Upper lobe of right lung (tissue), 1 donor: ENCODE measurements around the gene KCNQ5. TPM values are rescaled to one million over a fixed set of nuclear protein-coding genes. Genes with fewer than 3 reads are reported as not detected.

Experiments
- ATAC-seq: fragments of 200-7000 bp; cut with Tn5 transposase; one replicate; pipeline ENCODE4 v1.9.1; 2020; ENCODE audit warnings: mild to moderate bottlenecking, moderate library complexity
- DNase-seq: peaks from one replicate; pipeline ENCODE4 v3.0.0-alpha.2; 2020
- H3K27ac ChIP-seq: fragments of 200-600 bp; one replicate; pipeline ENCODE4 v1.8.0; 2022
- H3K27me3 ChIP-seq: fragments of 200-600 bp; one replicate; pipeline ENCODE4 v1.8.0; 2022; ENCODE audit warnings: mild to moderate bottlenecking
- H3K36me3 ChIP-seq: fragments of 200-600 bp; one replicate; pipeline ENCODE4 v1.8.0; 2022
- H3K4me1 ChIP-seq: fragments of 200-600 bp; one replicate; pipeline ENCODE4 v1.8.0; 2022
- H3K4me3 ChIP-seq: fragments of 200-600 bp; one replicate; pipeline ENCODE4 v1.8.0; 2022; ENCODE audit warnings: mild to moderate bottlenecking
- H3K9me3 ChIP-seq: fragments of 200-600 bp; one replicate; pipeline ENCODE4 v1.8.0; 2022
- intact Hi-C: fragments of 100-400 bp; cut with DNase I; formaldehyde crosslinking; loops from one replicate; pipeline ENCODE4 v1.11.0; 2022
- total RNA-seq: library from RNA; stranded (reverse); fragmentation: NEBNext Ultra II Directional; extraction: Animal tissue kit (Norgen Biotek cat#: 25700); gene quantifications from one replicate; pipeline ENCODE4 v1.2.1, GENCODE V29; 2021
- TF ChIP-seq, protein P1 (sequence below): fragments of 200-600 bp; IDR thresholded peaks from one replicate; pipeline ENCODE4 v1.8.0; 2022; ENCODE audit warnings: antibody characterized with exemption
- donor health status: DM: no; HTN: yes; CAD: no; lungs with severe emphysema.

Gene KCNQ5
- total RNA-seq, 1 donor from 2014 or later, result 1.3 TPM

DNA sequence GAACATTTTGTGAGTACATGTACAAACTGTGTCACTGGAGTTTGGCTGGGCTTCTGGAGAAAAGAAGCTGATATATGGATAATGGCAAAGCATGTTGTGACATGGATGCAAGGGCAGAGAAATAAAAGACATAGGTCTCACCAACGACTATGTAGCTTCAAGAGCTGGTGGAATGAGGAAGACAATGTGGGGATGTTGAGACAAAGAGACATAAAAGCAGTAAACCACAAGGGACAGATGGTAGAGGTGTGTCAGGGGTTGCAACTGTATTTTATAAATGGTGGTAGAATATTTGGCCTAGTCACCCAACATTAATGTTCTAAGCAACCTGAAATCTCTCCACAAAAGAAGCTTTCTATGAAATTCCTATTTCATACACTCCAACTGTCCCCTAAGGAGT is 199.0 kb downstream of the KCNQ5 start:
- intact Hi-C loops, result no loop called here
- no peak for ATAC-seq
- no peaks in the 10 kb centered on the region for H3K36me3 ChIP-seq
- TF ChIP-seq, protein P1, sequence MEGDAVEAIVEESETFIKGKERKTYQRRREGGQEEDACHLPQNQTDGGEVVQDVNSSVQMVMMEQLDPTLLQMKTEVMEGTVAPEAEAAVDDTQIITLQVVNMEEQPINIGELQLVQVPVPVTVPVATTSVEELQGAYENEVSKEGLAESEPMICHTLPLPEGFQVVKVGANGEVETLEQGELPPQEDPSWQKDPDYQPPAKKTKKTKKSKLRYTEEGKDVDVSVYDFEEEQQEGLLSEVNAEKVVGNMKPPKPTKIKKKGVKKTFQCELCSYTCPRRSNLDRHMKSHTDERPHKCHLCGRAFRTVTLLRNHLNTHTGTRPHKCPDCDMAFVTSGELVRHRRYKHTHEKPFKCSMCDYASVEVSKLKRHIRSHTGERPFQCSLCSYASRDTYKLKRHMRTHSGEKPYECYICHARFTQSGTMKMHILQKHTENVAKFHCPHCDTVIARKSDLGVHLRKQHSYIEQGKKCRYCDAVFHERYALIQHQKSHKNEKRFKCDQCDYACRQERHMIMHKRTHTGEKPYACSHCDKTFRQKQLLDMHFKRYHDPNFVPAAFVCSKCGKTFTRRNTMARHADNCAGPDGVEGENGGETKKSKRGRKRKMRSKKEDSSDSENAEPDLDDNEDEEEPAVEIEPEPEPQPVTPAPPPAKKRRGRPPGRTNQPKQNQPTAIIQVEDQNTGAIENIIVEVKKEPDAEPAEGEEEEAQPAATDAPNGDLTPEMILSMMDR, result no peak
- no peak for DNase-seq
- no peaks in the 10 kb centered on the region for H3K4me1 ChIP-seq
- H3K4me3 ChIP-seq, result no peak overlapping the region
- H3K9me3 ChIP-seq, result no peaks in the 10 kb centered on the region
- H3K27me3 ChIP-seq, result no peaks in the 10 kb centered on the region
- H3K27ac ChIP-seq, result no peak overlapping the region

DNA sequence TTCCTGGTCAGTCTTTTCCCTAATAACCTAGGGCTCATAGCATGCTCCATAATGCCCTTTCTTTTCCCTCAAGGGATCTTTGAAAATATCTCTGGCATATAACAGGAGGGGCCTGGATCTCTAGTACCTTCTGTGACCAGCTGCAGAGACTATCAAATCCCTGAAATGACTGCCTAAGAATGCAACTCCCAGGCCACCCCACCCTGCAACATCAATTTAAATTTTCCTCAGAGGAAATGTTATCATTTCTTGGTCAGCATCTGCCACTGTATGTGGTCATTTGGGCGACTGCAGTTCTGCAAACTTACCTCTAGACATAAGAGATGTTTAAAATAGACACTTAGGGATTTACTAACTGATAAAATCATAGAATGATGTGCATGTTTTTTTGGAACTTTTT is 200.2 kb downstream of the KCNQ5 start:
- TF ChIP-seq, protein P1, result no peak
- Histone ChIP-seq H3K9me3 (no peaks in the 10 kb centered on the region), H3K4me3 (no peak overlapping the region), H3K27ac (no peak overlapping the region), H3K27me3 (no peaks in the 10 kb centered on the region), H3K36me3 (no peaks in the 10 kb centered on the region), H3K4me1 (no peaks in the 10 kb centered on the region)
- no peak for ATAC-seq
- intact Hi-C loops, result no loop called here
- no peak for DNase-seq

DNA sequence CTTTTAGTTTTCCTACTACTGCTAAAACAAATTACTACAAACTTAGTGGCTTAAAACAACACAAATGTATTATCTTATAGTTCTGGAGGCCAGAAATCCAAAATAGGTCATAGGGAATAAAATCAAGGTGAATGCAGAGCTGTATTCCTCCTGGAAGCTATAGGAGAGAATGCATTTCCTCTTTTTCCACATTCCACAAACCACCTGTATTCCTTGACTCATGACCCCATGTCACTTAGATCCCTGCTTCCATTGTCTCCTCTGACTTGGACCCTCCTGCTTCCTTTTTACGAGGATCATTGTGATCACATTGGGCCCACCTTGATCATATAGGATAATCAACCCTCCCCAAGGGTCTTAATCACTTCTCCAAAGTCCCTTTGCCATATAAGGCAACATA is 200.8 kb downstream of the KCNQ5 start:
- H3K4me1 ChIP-seq, result no peaks in the 10 kb centered on the region
- H3K27ac ChIP-seq, result no peak overlapping the region
- TF ChIP-seq, protein P1, result no peak
- no peak for ATAC-seq
- no peak overlapping the region for H3K4me3 ChIP-seq
- H3K36me3 ChIP-seq, result no peaks in the 10 kb centered on the region
- DNase-seq, result no peak
- intact Hi-C loops, result no loop called here
- no peaks in the 10 kb centered on the region for H3K27me3 ChIP-seq
- no peaks in the 10 kb centered on the region for H3K9me3 ChIP-seq

DNA sequence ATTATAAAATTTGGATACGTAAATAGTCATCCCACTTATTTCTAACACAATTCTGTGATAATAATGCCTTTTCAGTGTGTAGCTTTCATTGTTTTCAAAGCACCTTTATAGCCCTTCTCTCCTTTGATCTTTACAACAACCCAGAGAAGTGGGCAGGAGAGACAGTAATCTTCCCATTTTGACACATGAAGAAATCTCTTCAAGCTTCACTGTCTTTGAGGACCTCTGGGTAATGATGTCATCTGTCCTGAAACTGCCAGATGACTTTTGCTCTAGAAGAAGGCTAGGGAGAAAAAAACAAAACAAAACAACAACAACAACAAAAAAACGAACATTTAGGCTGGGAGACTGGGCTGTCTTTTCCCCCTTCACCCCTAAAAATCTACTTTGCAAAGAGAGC is 203.0 kb downstream of the KCNQ5 start:
- Histone ChIP-seq H3K9me3 (no peaks in the 10 kb centered on the region), H3K36me3 (no peaks in the 10 kb centered on the region), H3K27ac (no peak overlapping the region), H3K4me1 (no peaks in the 10 kb centered on the region), H3K27me3 (no peaks in the 10 kb centered on the region), H3K4me3 (no peak overlapping the region)
- TF ChIP-seq, protein P1, result no peak
- ATAC-seq (no peak), DNase-seq (no peak)
- intact Hi-C loops, result no loop called here

DNA sequence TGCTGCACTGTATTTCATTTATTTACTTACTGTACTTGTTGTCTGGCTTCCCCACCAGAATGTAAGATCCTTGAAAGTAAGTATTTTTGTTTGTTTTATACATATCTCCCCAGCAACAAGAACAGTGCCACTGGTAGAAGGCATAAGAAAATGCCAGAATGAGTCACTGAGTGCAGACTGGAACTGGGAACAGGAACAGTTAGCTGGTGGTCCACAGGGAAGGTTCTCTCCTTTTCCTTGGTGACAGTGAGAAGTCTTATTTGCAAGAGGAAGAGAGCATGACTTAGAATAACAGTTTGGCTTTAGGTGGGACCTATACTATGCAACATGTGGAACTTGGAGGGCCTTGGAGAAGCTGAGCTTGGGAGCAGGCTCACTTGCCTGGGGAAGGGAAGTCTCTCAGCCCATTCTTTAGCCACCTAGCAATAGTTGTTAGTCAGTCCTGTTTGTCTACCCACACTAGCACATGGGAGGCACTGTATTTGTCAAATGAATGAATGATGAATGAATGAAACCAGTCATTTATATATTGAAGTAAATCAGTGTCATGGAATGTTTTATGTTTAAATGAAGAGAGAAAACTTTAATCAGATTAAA is 203.5 kb downstream of the KCNQ5 start:
- DNase-seq (no peak), ATAC-seq (no peak)
- no peaks in the 10 kb centered on the region for H3K27me3 ChIP-seq
- H3K9me3 ChIP-seq, result no peaks in the 10 kb centered on the region
- H3K4me3 ChIP-seq, result no peak overlapping the region
- H3K36me3 ChIP-seq, result no peaks in the 10 kb centered on the region
- intact Hi-C loops, result no loop called here
- H3K27ac ChIP-seq, result no peak overlapping the region
- TF ChIP-seq, protein P1, result no peak
- no peaks in the 10 kb centered on the region for H3K4me1 ChIP-seq

DNA sequence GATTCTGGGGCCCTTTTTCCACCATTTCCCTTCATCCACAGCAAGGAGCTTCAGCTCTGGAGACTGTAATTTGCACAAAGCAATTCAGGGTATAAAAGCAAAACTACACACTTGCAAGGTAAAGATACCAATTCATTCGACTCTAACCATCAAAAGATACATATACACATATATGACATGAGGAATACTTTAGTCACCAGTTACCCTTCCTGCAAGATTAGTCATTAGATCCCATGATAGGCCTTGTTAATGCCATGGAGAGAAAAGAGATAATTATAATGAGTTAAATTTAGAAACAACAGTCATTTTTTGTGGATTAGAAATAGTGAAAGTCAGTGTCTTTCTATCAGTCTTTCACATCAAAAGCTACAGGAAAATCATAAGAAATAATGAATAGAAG is 204.2 kb downstream of the KCNQ5 start:
- Histone ChIP-seq H3K4me3 (no peak overlapping the region), H3K27ac (no peak overlapping the region), H3K4me1 (no peaks in the 10 kb centered on the region), H3K27me3 (no peaks in the 10 kb centered on the region), H3K36me3 (no peaks in the 10 kb centered on the region), H3K9me3 (no peaks in the 10 kb centered on the region)
- no peak for DNase-seq
- no peak for ATAC-seq
- TF ChIP-seq, protein P1, result no peak
- intact Hi-C loops, result no loop called here
